Activated naive CD4-positive, alpha-beta T cell treated with Interleukin-2 at 50 U/mL for 16 hours (primary cell): ENCODE measurements around the gene TCF7.

Experiments used
- DNase-seq: peaks from one replicate; pipeline ENCODE4 v3.0.0-alpha.2; 2020

The TCF7 gene

DNA sequence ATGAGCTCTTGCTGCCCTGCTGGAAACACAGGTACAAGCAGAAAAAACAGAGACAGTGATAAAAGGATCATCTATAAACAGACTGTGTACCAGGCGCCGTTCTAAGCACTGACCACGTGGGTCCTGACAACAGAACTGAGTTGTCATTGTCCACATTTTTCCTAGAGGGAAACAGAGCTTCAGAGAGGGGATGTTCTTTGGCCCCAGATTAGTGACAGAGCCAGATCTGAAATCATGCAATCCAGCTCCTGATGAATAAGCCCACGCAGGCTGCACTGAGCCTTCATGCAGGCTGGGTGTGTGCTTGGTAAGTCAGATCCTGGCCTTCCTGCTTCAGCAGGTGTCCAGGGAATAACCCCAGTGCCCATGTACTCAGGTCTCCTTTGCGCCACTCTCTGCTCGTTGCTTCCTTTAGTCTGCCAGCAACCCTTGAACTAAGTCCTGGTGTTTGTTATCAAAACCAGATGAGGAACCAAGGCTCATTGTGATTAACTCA lies 22.8 kb upstream of the TCF7 start:
- no peak for DNase-seq

DNA sequence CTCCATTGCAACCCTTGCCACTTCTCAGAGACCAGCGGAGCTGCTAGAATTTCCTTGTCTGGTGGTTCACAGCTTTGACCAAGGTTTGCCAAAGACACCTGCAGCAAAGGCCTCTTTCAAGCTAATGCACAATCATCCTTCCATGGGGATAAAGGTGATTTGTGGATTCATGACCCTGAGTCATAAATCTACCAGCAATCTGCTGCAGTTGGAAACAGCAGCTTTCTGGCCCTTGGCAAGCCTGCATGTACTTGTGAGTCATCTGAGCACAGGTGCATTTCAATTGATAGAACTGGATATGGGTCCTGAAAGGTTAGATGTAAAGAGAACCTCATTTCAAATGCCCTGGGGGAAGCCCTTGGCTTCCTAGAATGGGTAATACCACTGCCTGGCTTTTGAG lies 21.6 kb upstream of the TCF7 start:
- no peak for DNase-seq

GRCh38 chr5:134093351-134093750 lies 21.1 kb upstream of the TCF7 start:
- no peak for DNase-seq

GRCh38 chr5:134095293-134095692 lies 19.2 kb upstream of the TCF7 start:
- no peak for DNase-seq

DNA sequence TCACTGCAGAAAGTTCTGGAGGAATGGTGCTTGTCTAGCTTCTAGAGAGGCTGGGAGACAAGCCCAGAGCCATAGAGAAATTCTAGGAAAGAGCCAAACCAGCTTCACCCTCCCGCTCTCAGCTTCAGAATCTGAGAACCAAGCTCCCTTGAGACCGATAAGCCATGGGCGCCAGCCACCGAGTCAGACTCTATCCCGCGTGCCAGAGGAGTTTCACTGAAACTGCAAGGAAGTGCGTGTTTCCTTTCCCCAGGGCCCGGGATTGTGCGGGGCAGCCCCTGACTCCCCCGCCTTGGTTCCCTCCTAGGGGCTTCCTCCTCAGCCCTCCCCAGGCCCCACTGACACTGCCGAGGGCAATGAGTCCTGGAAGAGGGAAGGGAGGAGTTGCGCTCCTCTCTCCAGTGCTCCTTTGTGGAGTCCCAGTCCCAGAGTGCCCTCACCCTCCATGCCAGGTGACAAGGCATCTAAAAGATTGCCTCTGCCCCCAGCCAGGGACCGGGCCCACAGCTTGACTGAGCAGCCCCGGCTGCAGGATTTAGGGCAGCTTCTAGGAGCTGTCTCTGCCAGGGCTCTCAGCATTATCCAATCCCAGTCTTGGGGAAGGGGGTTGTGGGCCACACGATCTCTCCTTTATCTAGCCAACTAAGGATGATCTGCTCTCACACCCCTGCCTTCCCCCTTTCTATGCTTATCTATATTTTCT lies 18.4 kb upstream of the TCF7 start:
- DNase-seq, result no peak

DNA sequence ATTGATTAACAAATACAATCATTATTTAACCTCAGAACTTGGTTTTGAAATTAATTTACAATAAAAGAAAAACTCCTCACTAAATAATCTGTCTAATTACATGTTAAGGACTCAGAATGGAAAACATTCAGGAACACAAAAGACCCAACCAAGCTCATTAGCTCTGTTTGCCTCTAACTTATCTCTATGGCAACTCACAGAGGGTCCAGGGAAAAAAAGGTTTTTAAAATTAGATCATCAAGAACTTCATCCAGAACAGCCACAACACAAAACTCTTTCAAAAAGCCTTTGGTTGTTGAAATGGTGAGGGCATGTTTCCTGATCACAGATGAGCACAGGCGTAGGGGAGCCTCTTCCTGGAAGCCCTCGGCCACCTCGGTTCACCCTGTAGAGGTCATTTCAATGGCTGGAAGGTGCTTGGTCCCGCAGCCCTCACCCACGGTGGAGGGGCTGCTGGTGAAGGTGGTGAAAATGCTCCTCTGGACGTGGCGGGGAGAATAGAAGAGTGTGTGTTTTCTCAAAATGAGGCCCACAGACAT lies 17.2 kb upstream of the TCF7 start:
- no peak for DNase-seq

DNA sequence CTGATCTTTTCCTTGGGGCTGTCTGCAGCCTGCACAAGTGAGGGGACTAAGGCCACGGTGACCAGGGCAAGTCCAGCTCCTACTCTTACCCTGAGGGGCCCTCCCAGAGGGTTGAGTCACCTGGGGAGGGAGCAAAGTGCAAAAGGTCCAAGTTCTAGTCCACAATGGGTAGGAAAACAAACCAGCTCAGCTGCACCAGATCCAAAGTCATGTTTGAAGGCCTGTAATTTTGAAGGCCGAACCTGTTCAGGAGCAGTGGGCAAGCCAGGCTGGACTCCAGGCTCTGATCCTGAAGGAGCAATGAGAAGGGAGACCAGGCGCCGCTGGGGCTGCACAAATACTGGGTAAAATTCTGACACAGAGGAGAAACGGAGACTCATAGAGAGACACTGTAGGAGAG lies 15.8 kb upstream of the TCF7 start:
- no peak for DNase-seq

DNA sequence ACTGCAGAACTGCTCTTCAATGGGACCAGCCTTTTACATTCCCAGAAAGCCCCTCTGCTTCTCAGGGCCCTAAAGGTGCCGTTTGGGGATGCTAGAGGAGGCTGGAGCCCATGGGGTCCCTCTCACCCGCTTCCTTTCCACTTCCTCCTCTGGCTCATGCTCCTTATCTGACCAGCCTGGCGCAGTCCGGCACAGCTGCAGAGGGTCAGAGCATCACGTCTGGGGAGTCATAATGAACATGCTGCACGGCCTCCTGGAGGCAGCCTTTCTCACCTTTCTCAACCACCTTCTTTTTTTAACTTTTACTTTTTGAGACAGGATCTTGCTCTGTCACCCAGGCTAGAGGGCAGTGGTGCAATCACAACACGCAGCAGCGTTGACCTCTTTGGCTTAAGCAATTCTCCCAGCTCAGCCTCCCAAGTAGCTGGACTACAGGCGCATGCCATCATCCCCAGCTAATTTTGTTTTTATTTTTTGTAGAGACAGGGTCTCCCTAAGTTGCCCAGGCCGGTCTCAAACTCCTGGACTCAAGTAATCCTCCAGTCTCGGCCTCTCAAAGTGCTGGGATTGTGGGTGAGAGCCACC lies 15.1 kb upstream of the TCF7 start:
- no peak for DNase-seq

- DNase-seq, result no peak
These were observed 14.6 kb upstream of the TCF7 start for GRCh38 chr5:134099939-134100282.

GRCh38 chr5:134100283-134101091 lies 14.0 kb upstream of the TCF7 start:
- DNase-seq, result peak; percentile 86

DNA sequence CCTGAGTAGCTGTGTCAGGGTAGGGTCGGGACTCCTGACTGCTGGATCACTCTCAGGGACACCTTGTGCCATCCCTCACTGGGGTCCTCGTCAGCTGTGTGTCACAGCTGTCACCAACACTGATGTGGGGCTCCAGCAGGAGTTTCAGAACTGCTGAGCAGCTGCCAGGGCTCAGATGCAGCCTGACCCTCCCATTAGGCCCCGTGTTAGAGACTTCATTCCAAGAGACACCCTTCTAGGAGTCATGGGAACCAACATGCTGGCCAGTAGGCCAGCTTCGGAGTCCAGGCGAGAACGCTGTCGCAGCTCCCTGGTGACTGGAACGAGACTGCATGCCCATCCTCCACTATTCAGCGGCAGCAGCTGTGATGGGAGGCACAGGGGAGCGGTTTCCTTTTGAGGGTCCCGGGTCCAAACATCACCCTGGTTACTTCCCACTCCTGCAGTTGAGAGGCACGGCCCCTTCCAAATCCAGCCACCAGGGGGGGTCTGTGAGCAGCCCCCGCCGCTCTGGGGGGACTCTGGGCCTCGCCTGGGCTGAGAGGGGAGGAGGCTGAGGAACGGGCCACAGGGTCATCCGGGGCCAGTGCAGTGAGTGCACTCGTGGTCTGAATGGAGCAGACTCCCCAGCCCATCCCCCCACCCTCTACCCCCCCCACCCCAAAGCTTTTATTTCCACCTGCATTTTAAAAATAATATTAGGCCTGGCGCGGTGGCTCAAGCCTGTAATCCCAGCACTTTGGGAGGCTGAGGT lies 12.6 kb upstream of the TCF7 start:
- peak; percentile 79 for DNase-seq

DNA sequence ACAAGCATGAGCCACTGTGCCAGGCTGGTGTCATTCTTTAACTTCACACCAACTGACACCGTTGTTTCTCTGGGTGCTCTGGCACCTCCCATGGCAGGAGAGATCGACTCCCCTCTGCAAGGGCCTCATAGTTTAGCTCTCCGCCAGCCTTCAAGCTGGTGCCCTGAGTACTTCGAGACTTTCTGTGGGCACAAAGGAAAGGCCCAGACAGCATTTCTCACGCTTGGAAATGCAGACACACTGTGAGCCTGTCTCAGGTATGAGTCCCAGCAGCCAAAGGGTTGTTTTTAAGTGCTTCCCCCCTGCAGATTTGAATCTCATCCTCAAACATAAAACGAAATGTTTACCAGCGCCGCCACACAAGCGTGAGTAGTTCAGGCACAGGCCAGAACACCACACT lies 11.1 kb upstream of the TCF7 start:
- peak; percentile 47 for DNase-seq

DNA sequence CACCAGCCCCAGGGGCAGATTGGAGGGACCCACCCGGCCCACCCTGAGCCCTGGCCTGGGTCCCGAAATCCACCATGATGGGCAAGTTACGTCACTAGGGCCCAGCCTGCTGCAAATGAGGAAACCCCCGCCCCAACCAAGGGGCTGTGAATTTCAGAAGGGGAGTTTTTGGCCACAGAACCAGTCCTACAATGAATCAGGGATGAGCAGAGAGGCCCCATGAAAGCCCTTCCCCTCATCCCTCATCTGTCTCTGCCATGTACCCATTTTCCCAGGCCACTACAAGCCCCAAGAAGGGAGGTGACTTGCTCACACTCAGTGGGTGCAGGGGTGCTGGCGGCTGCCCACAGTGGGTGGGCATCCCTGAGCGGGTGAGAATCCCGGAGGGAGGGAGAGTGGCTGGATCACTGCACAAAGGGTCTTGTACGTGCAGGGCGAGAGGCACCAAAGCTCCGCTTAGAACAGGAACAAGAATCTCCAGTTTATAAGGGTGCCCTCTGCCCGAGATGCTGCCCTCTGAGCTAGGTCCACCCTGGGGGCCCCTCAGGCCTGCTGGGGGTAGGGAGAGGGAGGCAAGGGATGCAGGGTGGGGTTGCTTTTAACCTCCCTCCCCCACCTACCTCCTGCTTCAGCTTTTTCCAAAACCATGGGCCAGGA lies 10.4 kb upstream of the TCF7 start:
- DNase-seq, result peak; percentile 59

- no peak for DNase-seq
These were observed 7.3 kb upstream of the TCF7 start for GRCh38 chr5:134106991-134107701.

DNA sequence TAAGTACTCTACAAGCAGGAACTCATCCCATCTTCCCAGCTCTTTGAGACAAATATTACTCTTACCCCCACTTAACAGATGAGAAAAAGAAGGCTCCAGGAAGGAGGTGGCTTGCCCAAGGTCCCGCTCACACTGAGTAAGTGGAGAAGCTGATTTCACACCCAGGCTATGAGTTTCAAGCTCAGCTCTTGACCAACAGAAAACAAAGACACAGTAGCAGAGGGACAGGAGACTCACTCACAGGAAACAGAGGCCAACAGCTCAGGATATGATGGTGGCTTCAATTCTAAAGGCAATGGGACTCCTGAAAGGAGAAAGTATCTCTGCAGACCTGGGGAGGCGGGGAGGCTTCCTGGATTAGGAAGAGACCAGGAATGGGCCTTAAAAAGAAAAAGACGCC lies 6.7 kb upstream of the TCF7 start:
- no peak for DNase-seq

GRCh38 chr5:134110382-134110781 lies 4.1 kb upstream of the TCF7 start:
- no peak for DNase-seq

- peak; percentile 43 for DNase-seq
These were observed 2.5 kb upstream of the TCF7 start for GRCh38 chr5:134111741-134112647.

GRCh38 chr5:134112726-134113362 lies 1.6 kb upstream of the TCF7 start:
- no peak for DNase-seq

GRCh38 chr5:134113363-134113889 lies 1.1 kb upstream of the TCF7 start:
- no peak for DNase-seq
